ENCODE data around the gene LMLN. TPM values are rescaled to one million over a fixed set of nuclear protein-coding genes. Genes with fewer than 3 reads are reported as not detected.
"Not testable (repeated sequence)": the region's sequence is repeated elsewhere in the genome, so short reads cannot be mapped to it uniquely, and the experiment has no call there.

Gene LMLN
- total RNA-seq, 1 donor from 2014 or later, result 2.8 TPM

DNA sequence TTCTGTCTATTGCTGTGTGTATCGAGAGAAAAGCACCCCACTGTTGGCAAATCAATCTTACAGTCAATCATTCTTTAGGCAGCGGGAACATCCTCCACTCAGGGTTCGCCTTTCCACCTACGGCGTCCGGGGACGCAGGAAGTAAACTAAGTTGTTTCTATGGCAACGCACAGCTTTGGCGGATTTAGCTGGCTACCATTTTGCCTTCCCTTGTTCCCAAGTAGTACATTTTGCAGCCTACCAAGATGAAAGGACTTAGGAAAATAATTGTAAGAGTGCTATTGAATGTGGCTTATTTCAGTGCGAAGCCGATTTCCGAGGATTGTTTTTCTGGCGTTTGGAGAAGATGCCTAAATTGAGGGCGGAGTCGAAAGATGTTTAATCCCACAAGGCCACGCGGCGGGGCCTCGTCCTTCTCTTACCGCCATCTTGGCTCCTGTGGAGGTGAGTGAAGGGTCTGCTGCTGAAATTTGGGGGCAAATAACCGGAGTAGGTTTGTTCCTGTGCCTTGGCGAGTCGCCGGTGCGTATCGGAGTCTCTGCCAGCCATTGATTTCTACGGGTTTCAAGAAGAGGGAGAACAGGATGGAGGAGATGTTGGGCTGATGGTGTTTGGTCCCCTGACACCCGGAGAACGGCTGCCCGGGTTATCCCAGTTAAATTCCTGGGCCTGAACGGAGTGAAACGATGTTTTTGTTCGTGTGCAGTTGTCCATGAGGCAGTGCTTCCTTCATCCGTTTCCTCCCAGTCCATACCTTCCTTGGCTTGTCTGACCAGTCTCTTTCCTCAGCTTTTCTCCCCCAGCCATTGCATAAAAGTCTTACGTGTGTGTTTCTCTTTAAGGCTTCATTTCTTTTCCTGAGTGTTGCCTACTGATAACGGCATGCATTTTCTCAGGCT, 10.0 kb upstream of the LMLN start, which contains the start of gene RPL35A:
Gene RPL35A (plus strand): TSS at position 413 of the 899 bp plus-strand sequence. CDS start 778 bp downstream, outside the sequence.
- DNase-seq (ENCODE audit: low spot score), result peak; percentile 79
- peak within 1 kb of the TSS; percentile 99 for H3K4me3 Mint-ChIP-seq
- H3K27me3 Mint-ChIP-seq (ENCODE audit: insufficient read depth), result no peaks in the 10 kb centered on the region
- peaks cover 48% of the 10 kb centered on the region for H3K4me1 Mint-ChIP-seq (ENCODE audit: low read depth)
- peak within 1 kb of the TSS; percentile 97 for H3K27ac Mint-ChIP-seq
- H3K36me3 Mint-ChIP-seq (ENCODE audit: low read depth), result peaks cover 39% of the 10 kb centered on the region
- intact Hi-C loops (cut with micrococcal nuclease), result loop anchor here (1.0 to 5.0 kb wide), 8 partner anchors 10 to 323 kb away; partner anchors contain the start of genes LMLN, LRCH3 and RUBCN
- H3K9me3 Mint-ChIP-seq, result no peaks in the 10 kb centered on the region

- DNase-seq (ENCODE audit: low spot score), result no peak
- intact Hi-C loops (cut with micrococcal nuclease), result loop anchor here (1.0 to 5.0 kb wide), 2 partner anchors 10 to 323 kb away; partner anchors contain the start of gene LMLN
- Mint-ChIP-seq H3K36me3 (ENCODE audit: low read depth) (peaks cover 42% of the 10 kb centered on the region), H3K4me3 (peak overlapping the region; percentile 99), H3K9me3 (no peaks in the 10 kb centered on the region), H3K27me3 (ENCODE audit: insufficient read depth) (no peaks in the 10 kb centered on the region), H3K4me1 (ENCODE audit: low read depth) (peaks cover 48% of the 10 kb centered on the region), H3K27ac (peak overlapping the region; percentile 97)
Measured at GRCh38 chr3:197950677-197951061, 9.3 kb upstream of the LMLN start.

GRCh38 chr3:197951392-197951990, 8.5 kb upstream of the LMLN start:
- Mint-ChIP-seq H3K27ac (peak overlapping the region; percentile 97), H3K36me3 (ENCODE audit: low read depth) (peaks cover 50% of the 10 kb centered on the region), H3K27me3 (ENCODE audit: insufficient read depth) (no peaks in the 10 kb centered on the region), H3K4me1 (ENCODE audit: low read depth) (peaks cover 48% of the 10 kb centered on the region), H3K4me3 (peak overlapping the region; percentile 99), H3K9me3 (no peaks in the 10 kb centered on the region)
- DNase-seq (ENCODE audit: low spot score), result no peak
- intact Hi-C loops (cut with micrococcal nuclease), result loop anchor here (5.0 kb wide), 1 partner anchor 324 kb away; no protein-coding TSS in a partner anchor

DNA sequence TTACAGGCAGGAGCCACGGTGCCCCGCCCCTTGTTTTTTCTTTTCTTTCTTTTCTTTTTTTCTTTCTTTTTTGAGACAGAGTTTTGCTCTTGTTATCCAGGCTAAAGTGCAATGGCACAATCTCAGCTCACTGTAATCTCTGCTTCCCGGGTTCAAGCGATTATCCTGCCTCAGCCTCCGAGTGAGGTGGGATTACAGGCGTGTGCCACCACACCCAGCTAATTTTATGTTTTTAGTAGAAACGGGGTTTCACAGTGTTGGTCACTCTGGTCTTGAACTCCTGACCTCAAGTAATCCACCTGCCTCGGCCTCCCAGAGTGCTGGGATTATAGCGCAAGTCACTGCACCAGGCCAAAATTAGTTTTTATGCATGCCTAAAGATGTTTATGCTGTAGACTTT, 7.6 kb upstream of the LMLN start:
- Mint-ChIP-seq H3K36me3 (ENCODE audit: low read depth) (peaks cover 57% of the 10 kb centered on the region), H3K27ac (no peak overlapping the region), H3K4me3 (peak overlapping the region; percentile 76), H3K27me3 (ENCODE audit: insufficient read depth) (no peaks in the 10 kb centered on the region), H3K9me3 (no peaks in the 10 kb centered on the region), H3K4me1 (ENCODE audit: low read depth) (peaks cover 56% of the 10 kb centered on the region)
- intact Hi-C loops (cut with micrococcal nuclease), result loop anchor here (5.0 kb wide), 1 partner anchor 325 kb away; no protein-coding TSS in a partner anchor
- DNase-seq (ENCODE audit: low spot score), result no peak

- no peak for DNase-seq (ENCODE audit: low spot score)
- H3K27me3 Mint-ChIP-seq (ENCODE audit: insufficient read depth), result no peaks in the 10 kb centered on the region
- peak overlapping the region; percentile 76 for H3K4me3 Mint-ChIP-seq
- H3K9me3 Mint-ChIP-seq, result no peaks in the 10 kb centered on the region
- intact Hi-C loops (cut with micrococcal nuclease), result loop anchor here (5.0 kb wide), 1 partner anchor 326 kb away; no protein-coding TSS in a partner anchor
- H3K27ac Mint-ChIP-seq, result peak overlapping the region; percentile 57
- H3K4me1 Mint-ChIP-seq (ENCODE audit: low read depth), result peaks cover 62% of the 10 kb centered on the region
- peaks cover 63% of the 10 kb centered on the region for H3K36me3 Mint-ChIP-seq (ENCODE audit: low read depth)
Measured at GRCh38 chr3:197953325-197953724, 6.7 kb upstream of the LMLN start.

DNA sequence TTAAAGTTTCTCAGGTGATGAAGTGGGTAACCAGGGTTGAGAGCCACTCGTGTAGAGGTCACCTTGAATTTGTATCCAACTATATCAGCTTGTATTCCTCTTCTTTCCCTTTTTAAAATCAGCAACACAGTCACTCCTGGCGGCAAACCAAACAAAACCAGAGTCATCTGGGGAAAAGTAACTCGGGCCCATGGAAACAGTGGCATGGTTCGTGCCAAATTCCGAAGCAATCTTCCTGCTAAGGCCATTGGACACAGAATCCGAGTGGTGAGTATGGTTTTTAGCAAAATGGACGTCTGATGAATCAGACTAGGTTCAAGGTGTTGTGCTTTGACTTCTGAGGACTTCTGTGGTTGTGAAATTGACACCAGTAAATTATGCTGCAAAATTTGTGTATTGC, 6.1 kb upstream of the LMLN start:
- H3K4me1 Mint-ChIP-seq (ENCODE audit: low read depth), result peaks cover 64% of the 10 kb centered on the region
- H3K9me3 Mint-ChIP-seq, result no peaks in the 10 kb centered on the region
- DNase-seq (ENCODE audit: low spot score), result no peak
- no peaks in the 10 kb centered on the region for H3K27me3 Mint-ChIP-seq (ENCODE audit: insufficient read depth)
- peaks cover 65% of the 10 kb centered on the region for H3K36me3 Mint-ChIP-seq (ENCODE audit: low read depth)
- intact Hi-C loops (cut with micrococcal nuclease), result loop anchor here (5.0 kb wide), 1 partner anchor 327 kb away; no protein-coding TSS in a partner anchor
- H3K27ac Mint-ChIP-seq, result peak overlapping the region; percentile 57
- H3K4me3 Mint-ChIP-seq, result peak overlapping the region; percentile 76

DNA sequence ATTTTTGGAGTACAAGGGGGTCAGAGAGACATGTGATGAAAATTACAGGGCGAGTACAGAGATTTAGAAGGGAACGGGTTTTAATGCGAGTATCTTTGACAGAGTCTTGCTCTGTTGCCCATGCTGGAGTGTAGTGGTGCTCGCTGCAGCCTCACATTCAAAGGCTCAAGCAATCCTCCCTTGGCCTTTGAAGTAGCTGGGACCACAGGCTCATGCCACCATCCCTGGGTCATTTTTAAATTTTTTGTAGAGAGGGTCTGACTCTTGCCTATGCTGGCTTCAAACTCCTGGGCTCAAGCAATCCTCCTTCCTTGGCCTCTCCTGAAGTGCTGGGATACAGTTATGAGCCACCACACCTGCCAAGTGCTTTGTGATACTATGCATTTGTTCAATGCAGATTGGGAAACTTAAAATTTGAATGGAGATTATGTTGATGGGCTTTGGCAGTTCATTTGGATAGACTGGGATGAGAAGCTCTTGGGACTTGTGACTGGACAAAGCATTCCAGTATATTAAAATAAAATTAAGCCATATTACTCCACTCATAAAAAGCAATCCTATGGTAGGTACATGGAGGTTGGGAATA, 4.0 kb upstream of the LMLN start:
- H3K36me3 Mint-ChIP-seq (ENCODE audit: low read depth), result peaks cover 54% of the 10 kb centered on the region
- peaks cover 67% of the 10 kb centered on the region for H3K4me1 Mint-ChIP-seq (ENCODE audit: low read depth)
- H3K4me3 Mint-ChIP-seq, result no peak overlapping the region
- intact Hi-C loops (cut with micrococcal nuclease), result no loop called here
- no peak overlapping the region for H3K27ac Mint-ChIP-seq
- H3K27me3 Mint-ChIP-seq (ENCODE audit: insufficient read depth), result no peaks in the 10 kb centered on the region
- no peaks in the 10 kb centered on the region for H3K9me3 Mint-ChIP-seq
- no peak for DNase-seq (ENCODE audit: low spot score)

GRCh38 chr3:197956626-197956988, 3.4 kb upstream of the LMLN start:
- no peak overlapping the region for H3K4me3 Mint-ChIP-seq
- DNase-seq (ENCODE audit: low spot score), result no peak
- H3K9me3 Mint-ChIP-seq, result no peaks in the 10 kb centered on the region
- H3K27ac Mint-ChIP-seq, result no peak overlapping the region
- H3K36me3 Mint-ChIP-seq (ENCODE audit: low read depth), result peaks cover 48% of the 10 kb centered on the region
- H3K27me3 Mint-ChIP-seq (ENCODE audit: insufficient read depth), result no peaks in the 10 kb centered on the region
- intact Hi-C loops (cut with micrococcal nuclease), result no loop called here
- H3K4me1 Mint-ChIP-seq (ENCODE audit: low read depth), result peaks cover 67% of the 10 kb centered on the region

- Mint-ChIP-seq H3K4me3 (no peak overlapping the region), H3K4me1 (ENCODE audit: low read depth) (peaks cover 72% of the 10 kb centered on the region), H3K27me3 (ENCODE audit: insufficient read depth) (no peaks in the 10 kb centered on the region), H3K27ac (peak overlapping the region; percentile 23), H3K36me3 (ENCODE audit: low read depth) (peaks cover 46% of the 10 kb centered on the region), H3K9me3 (no peaks in the 10 kb centered on the region)
- no peak for DNase-seq (ENCODE audit: low spot score)
- intact Hi-C loops (cut with micrococcal nuclease), result no loop called here
Measured at GRCh38 chr3:197957790-197958133, 2.3 kb upstream of the LMLN start.

- peaks cover 66% of the 10 kb centered on the region for H3K4me1 Mint-ChIP-seq (ENCODE audit: low read depth)
- peak overlapping the region; percentile 79 for H3K27ac Mint-ChIP-seq
- no peak for DNase-seq (ENCODE audit: low spot score)
- H3K9me3 Mint-ChIP-seq, result no peaks in the 10 kb centered on the region
- H3K27me3 Mint-ChIP-seq (ENCODE audit: insufficient read depth), result no peaks in the 10 kb centered on the region
- peaks cover 41% of the 10 kb centered on the region for H3K36me3 Mint-ChIP-seq (ENCODE audit: low read depth)
- intact Hi-C loops (cut with micrococcal nuclease), result no loop called here
- peak overlapping the region; percentile 86 for H3K4me3 Mint-ChIP-seq
Measured at GRCh38 chr3:197958346-197958745, 1.7 kb upstream of the LMLN start.

- DNase-seq (ENCODE audit: low spot score); H3K9me3 Mint-ChIP-seq; H3K27ac Mint-ChIP-seq; H3K27me3 Mint-ChIP-seq (ENCODE audit: insufficient read depth); intact Hi-C loops (cut with micrococcal nuclease): not testable (repeated sequence)
- Mint-ChIP-seq H3K4me3 (peak overlapping the region; percentile 86), H3K36me3 (ENCODE audit: low read depth) (peaks cover 36% of the 10 kb centered on the region), H3K4me1 (ENCODE audit: low read depth) (peaks cover 61% of the 10 kb centered on the region)
Measured at GRCh38 chr3:197958848-197959247, 1.2 kb upstream of the LMLN start.

GRCh38 chr3:197959500-197959890, 522 bp upstream of the LMLN start:
- intact Hi-C loops (cut with micrococcal nuclease), result no loop called here
- no peaks in the 10 kb centered on the region for H3K9me3 Mint-ChIP-seq
- peak overlapping the region; percentile 86 for H3K4me3 Mint-ChIP-seq
- no peak for DNase-seq (ENCODE audit: low spot score)
- H3K27me3 Mint-ChIP-seq (ENCODE audit: insufficient read depth), result no peaks in the 10 kb centered on the region
- H3K36me3 Mint-ChIP-seq (ENCODE audit: low read depth), result peaks cover 31% of the 10 kb centered on the region
- peak overlapping the region; percentile 93 for H3K27ac Mint-ChIP-seq
- peaks cover 56% of the 10 kb centered on the region for H3K4me1 Mint-ChIP-seq (ENCODE audit: low read depth)
